Mammary epithelial cell (primary cell): ENCODE data around the gene KCNA5.

Experiments used
- EZH2 ChIP-seq: IDR thresholded peaks from 2 replicates; pipeline ENCODE4 v1.6.1; 2012; ENCODE audit warnings: low read length, inconsistent platforms, borderline replicate concordance
- TF ChIP-seq, protein P1 (sequence below), 2 donors: IDR thresholded peaks in 1 of 2; conservative IDR thresholded peaks in 1 of 2; 2 replicates each; pipeline ENCODE4 v1.5.1; 2011 to 2012; ENCODE audit warnings: inconsistent platforms in 2 of 2, low read length in 2 of 2, mild to moderate bottlenecking in 2 of 2, control low read depth in 1 of 2, low read depth in 1 of 2; ENCODE audit not compliant: insufficient read depth in 1 of 2; ENCODE audit errors: extremely low read depth in 1 of 2

- TF ChIP-seq, protein P1, sequence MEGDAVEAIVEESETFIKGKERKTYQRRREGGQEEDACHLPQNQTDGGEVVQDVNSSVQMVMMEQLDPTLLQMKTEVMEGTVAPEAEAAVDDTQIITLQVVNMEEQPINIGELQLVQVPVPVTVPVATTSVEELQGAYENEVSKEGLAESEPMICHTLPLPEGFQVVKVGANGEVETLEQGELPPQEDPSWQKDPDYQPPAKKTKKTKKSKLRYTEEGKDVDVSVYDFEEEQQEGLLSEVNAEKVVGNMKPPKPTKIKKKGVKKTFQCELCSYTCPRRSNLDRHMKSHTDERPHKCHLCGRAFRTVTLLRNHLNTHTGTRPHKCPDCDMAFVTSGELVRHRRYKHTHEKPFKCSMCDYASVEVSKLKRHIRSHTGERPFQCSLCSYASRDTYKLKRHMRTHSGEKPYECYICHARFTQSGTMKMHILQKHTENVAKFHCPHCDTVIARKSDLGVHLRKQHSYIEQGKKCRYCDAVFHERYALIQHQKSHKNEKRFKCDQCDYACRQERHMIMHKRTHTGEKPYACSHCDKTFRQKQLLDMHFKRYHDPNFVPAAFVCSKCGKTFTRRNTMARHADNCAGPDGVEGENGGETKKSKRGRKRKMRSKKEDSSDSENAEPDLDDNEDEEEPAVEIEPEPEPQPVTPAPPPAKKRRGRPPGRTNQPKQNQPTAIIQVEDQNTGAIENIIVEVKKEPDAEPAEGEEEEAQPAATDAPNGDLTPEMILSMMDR (conservative IDR thresholded peaks at IDR 0.05 in 1 of 2, IDR thresholded peaks at IDR 0.05 in 1 of 2; ENCODE audit: extremely low read depth in 1 of 2, insufficient read depth in 1 of 2, low read depth in 1 of 2, low read length in 2 of 2): no peak
- no peak for TF ChIP-seq EZH2
These were observed 21.7 kb upstream of the KCNA5 start for GRCh38 chr12:5022025-5022424.
